SHP77 treated with DMSO at 0.1 percent for 48 hours (cell line): ENCODE data around the gene SPRYD4.

ENCODE experiments used
- DNase-seq: peaks from one replicate; lab custom pipeline; 2025; lab: John Stamatoyannopoulos, UW

SPRYD4 gene

GRCh38 chr12:56521590-56522371 is 53.4 kb downstream of the SPRYD4 start, which contains the start of gene RBMS2:
TSS of gene RBMS2 (plus strand) at chr12:56521820. CDS start at chr12:56522024, 204 bp downstream.
- peak; percentile 42 for DNase-seq

GRCh38 chr12:56522411-56523193 is 54.2 kb downstream of the SPRYD4 start:
- DNase-seq, result no peak

- no peak for DNase-seq
These were observed 60.5 kb downstream of the SPRYD4 start for GRCh38 chr12:56528846-56529245.
